Keratinocyte (primary cell): ENCODE results near the gene RANGRF. TPM values are rescaled to one million over a fixed set of nuclear protein-coding genes. Genes with fewer than 3 reads are reported as not detected.

ENCODE experiments used
- DNase-seq: peaks from one replicate; pipeline ENCODE4 v3.0.0-alpha.2; 2011; ENCODE audit warnings: low read depth, missing footprints, low spot score
- FAIRE-seq: peaks from 2 replicates; lab custom pipeline; 2011; peaks lifted over from hg19 to GRCh38; lab: Jason Lieb, UNC
- H2AFZ ChIP-seq: 2 replicates; pipeline ENCODE4 v1.6.0; 2012; ENCODE audit warnings: low read length, control low read depth, inconsistent platforms; ENCODE audit not compliant: control insufficient read depth
- H3K27ac ChIP-seq: 2 replicates; pipeline ENCODE4 v1.5.1; 2011; ENCODE audit warnings: low read length; ENCODE audit not compliant: control insufficient read depth, insufficient read depth
- H3K27me3 ChIP-seq: 3 replicates; pipeline ENCODE4 v1.6.0; 2011; ENCODE audit warnings: low read length; ENCODE audit not compliant: control insufficient read depth, insufficient read depth; ENCODE audit errors: extremely low read depth
- H3K36me3 ChIP-seq, 2 experiments: 2 replicates in 1 of 2; 3 replicates in 1 of 2; pipeline ENCODE4 v1.5.1; 2011; ENCODE audit warnings: low read length in 2 of 2, mild to moderate bottlenecking in 1 of 2; ENCODE audit not compliant: control insufficient read depth in 2 of 2, insufficient read depth in 2 of 2; ENCODE audit errors: extremely low read depth in 1 of 2
- H3K4me1 ChIP-seq: 3 replicates; pipeline ENCODE4 v1.5.1; 2011; ENCODE audit warnings: low read length; ENCODE audit not compliant: control insufficient read depth, insufficient read depth; ENCODE audit errors: extremely low read depth
- H3K4me2 ChIP-seq: 3 replicates; pipeline ENCODE4 v1.6.0; 2011; ENCODE audit warnings: low read depth, low read length; ENCODE audit not compliant: control insufficient read depth, insufficient read depth; ENCODE audit errors: extremely low read depth
- H3K4me3 ChIP-seq, 3 experiments: fragments of 200-600 bp in 1 of 3; sonication (generic) in 1 of 3; 2 replicates in 2 of 3; 3 replicates in 1 of 3; pipeline ENCODE4 v1.5.1; 2011 to 2016; ENCODE audit warnings: low read length in 3 of 3, mild to moderate bottlenecking in 3 of 3, control low read depth in 2 of 3, inconsistent platforms in 1 of 3, low read depth in 1 of 3, mixed read lengths in 1 of 3, mixed run types in 1 of 3, moderate library complexity in 1 of 3; ENCODE audit not compliant: control insufficient read depth in 2 of 3, insufficient read depth in 2 of 3; ENCODE audit errors: extremely low read depth in 1 of 3
- H3K79me2 ChIP-seq: 2 replicates; pipeline ENCODE4 v1.6.0; 2012; ENCODE audit warnings: low read length; ENCODE audit not compliant: control insufficient read depth, insufficient read depth
- H3K9ac ChIP-seq: 3 replicates; pipeline ENCODE4 v1.6.0; 2011; ENCODE audit warnings: low read length; ENCODE audit not compliant: control insufficient read depth, insufficient read depth; ENCODE audit errors: extremely low read depth
- H3K9me1 ChIP-seq: 3 replicates; pipeline ENCODE4 v1.6.0; 2011; ENCODE audit warnings: low read length; ENCODE audit not compliant: control insufficient read depth, insufficient read depth; ENCODE audit errors: extremely low read depth
- H3K9me3 ChIP-seq: 2 replicates; pipeline ENCODE4 v1.5.1; 2012; ENCODE audit warnings: low read depth, low read length; ENCODE audit not compliant: control insufficient read depth
- H4K20me1 ChIP-seq: 3 replicates; pipeline ENCODE4 v1.6.0; 2011; ENCODE audit warnings: low read length; ENCODE audit not compliant: control insufficient read depth, insufficient read depth; ENCODE audit errors: extremely low read depth
- EZH2 ChIP-seq: IDR thresholded peaks from one replicate; pipeline ENCODE4 v1.6.1; 2012; ENCODE audit warnings: inconsistent platforms, mild to moderate bottlenecking, low read length, moderate library complexity
- dilution Hi-C: fragments of 300-500 bp; cut with MboI; formaldehyde crosslinking; loops from one replicate; pipeline ENCODE4 v1.7.0; 2020; ENCODE audit warnings: low sequenced_read_pairs; ENCODE audit not compliant: extremely low pct_ligation_motif_present
- polyA plus RNA-seq, 5 experiments: library from polyadenylated mRNA; depleted of rRNA in 3 of 5; stranded (reverse) in 3 of 5; stranded (forward) in 1 of 5; unstranded in 1 of 5; fragments of >200 nt; gene quantifications; 1 replicate in 1 of 5; 2 replicates in 3 of 5; 3 replicates in 1 of 5; pipeline versions ENCODE4 v1.2.1 to v1.2.3, GENCODE V29; 2011 to 2012; ENCODE audit warnings: missing spikeins in 2 of 5, low read depth in 1 of 5, low replicate concordance in 1 of 5
- TF ChIP-seq, protein P1 (sequence below), 3 experiments: IDR thresholded peaks in 1 of 3; conservative IDR thresholded peaks in 1 of 3; optimal IDR thresholded peaks in 1 of 3; 2 replicates in 2 of 3; 3 replicates in 1 of 3; pipeline versions ENCODE3 to v1.5.1; 2011; ENCODE audit warnings: low read length in 3 of 3, mild to moderate bottlenecking in 3 of 3, moderate library complexity in 2 of 3, control low read depth in 1 of 3, inconsistent platforms in 1 of 3; ENCODE audit not compliant: insufficient read depth in 2 of 3; ENCODE audit errors: extremely low read depth in 1 of 3

The RANGRF gene
- polyA plus RNA-seq, 1 donor (not counting 4 experiments of a cell fraction or from before 2014, with no cell fraction given), result 24.4 TPM

DNA sequence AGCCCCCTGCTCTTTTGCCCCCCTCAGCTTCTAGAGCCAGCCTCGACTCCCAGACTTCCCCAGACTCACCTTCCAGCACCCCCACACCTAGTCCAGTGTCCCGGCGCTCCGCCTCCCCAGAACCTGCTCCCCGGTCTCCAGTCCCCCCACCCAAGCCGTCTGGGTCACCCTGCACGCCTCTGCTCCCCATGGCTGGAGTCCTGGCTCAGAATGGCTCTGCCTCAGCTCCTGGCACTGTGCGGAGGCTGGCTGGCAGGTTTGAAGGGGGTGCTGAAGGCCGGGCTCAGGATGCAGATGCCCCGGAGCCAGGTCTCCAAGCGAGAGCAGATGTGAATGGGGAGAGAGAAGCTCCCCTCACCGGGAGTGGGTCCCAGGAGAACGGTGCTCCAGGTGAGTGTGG, 23.8 kb downstream of the RANGRF start:
- TF ChIP-seq, protein P1, sequence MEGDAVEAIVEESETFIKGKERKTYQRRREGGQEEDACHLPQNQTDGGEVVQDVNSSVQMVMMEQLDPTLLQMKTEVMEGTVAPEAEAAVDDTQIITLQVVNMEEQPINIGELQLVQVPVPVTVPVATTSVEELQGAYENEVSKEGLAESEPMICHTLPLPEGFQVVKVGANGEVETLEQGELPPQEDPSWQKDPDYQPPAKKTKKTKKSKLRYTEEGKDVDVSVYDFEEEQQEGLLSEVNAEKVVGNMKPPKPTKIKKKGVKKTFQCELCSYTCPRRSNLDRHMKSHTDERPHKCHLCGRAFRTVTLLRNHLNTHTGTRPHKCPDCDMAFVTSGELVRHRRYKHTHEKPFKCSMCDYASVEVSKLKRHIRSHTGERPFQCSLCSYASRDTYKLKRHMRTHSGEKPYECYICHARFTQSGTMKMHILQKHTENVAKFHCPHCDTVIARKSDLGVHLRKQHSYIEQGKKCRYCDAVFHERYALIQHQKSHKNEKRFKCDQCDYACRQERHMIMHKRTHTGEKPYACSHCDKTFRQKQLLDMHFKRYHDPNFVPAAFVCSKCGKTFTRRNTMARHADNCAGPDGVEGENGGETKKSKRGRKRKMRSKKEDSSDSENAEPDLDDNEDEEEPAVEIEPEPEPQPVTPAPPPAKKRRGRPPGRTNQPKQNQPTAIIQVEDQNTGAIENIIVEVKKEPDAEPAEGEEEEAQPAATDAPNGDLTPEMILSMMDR (optimal IDR thresholded peaks at IDR 0.05 in 1 of 3, IDR thresholded peaks at IDR 0.05 in 1 of 3, conservative IDR thresholded peaks at IDR 0.05 in 1 of 3; ENCODE audit: extremely low read depth in 1 of 3, insufficient read depth in 2 of 3, low read length in 3 of 3), result no peak
- TF ChIP-seq EZH2, result no peak
- no peak for FAIRE-seq
- no peaks in the 10 kb centered on the region for H3K79me2 ChIP-seq

DNA sequence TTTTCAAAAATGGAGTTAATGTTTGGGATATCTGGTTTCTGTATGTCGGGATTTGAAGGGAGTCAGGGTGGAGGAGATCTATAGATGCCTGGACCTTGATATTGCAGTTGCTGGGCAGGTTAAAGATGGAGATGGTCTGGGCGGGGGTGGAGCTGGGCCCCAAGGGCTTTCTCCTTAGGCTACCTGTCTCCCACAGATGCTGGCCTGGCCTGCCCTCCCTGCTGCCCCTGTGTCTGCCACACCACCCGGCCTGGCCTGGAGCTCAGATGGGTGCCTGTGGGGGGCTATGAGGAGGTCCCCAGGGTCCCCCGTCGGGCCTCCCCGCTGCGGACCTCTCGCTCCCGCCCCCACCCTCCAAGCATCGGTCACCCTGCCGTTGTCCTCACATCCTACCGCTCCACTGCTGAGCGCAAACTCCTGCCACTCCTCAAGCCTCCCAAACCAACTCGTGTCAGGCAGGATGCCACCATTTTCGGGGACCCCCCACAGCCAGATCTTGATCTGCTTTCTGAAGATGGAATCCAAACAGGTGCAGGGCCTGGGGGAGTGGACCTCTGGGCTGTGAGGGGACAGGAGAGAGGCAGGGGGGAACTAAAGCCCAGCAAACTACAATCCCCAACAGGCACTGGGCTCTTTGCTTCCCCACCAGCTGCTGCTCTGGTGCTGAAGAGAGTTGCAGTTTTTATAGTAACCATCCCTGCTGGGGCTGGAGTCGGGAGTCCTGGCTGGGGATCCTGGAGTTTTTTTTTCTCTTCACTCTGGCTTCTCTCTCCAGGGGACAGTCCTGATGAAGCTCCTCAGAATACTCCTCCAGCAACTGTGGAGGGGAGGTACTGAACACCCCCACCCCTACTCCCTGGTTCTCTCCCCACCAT, 24.5 kb downstream of the RANGRF start:
- no peak overlapping the region for H2AFZ ChIP-seq
- FAIRE-seq, result no peak
- no peaks in the 10 kb centered on the region for H3K79me2 ChIP-seq

More for the DNA sequence above, 23.8 kb downstream of the RANGRF start:
- H3K9me3 ChIP-seq, result no peaks in the 10 kb centered on the region
- H4K20me1 ChIP-seq, result no peaks in the 10 kb centered on the region
- no peak overlapping the region for H3K27ac ChIP-seq
- no peaks in the 10 kb centered on the region for H3K9me1 ChIP-seq
- DNase-seq, result no peak
- H3K4me3 ChIP-seq, result no peak overlapping the region
- dilution Hi-C loops, result no loop called here
- no peak overlapping the region for H3K4me2 ChIP-seq
- H3K36me3 ChIP-seq, result no peaks in the 10 kb centered on the region
- H2AFZ ChIP-seq, result no peak overlapping the region
- peaks cover 43% of the 10 kb centered on the region for H3K27me3 ChIP-seq
- H3K9ac ChIP-seq, result no peak overlapping the region
- H3K4me1 ChIP-seq, result peaks cover 6% of the 10 kb centered on the region

More for the DNA sequence above, 24.5 kb downstream of the RANGRF start:
- peaks cover 6% of the 10 kb centered on the region for H3K4me1 ChIP-seq
- no peaks in the 10 kb centered on the region for H4K20me1 ChIP-seq
- dilution Hi-C loops, result no loop called here
- H3K36me3 ChIP-seq, result no peaks in the 10 kb centered on the region
- H3K27me3 ChIP-seq, result peaks cover 43% of the 10 kb centered on the region
- H3K9ac ChIP-seq, result no peak overlapping the region
- no peaks in the 10 kb centered on the region for H3K9me3 ChIP-seq
- no peak for DNase-seq
- no peak for TF ChIP-seq EZH2
- TF ChIP-seq, protein P1 (optimal IDR thresholded peaks at IDR 0.05 in 1 of 3, IDR thresholded peaks at IDR 0.05 in 1 of 3, conservative IDR thresholded peaks at IDR 0.05 in 1 of 3; ENCODE audit: extremely low read depth in 1 of 3, insufficient read depth in 2 of 3, low read length in 3 of 3), result no peak
- H3K27ac ChIP-seq, result no peak overlapping the region
- H3K4me2 ChIP-seq, result no peak overlapping the region
- no peak overlapping the region for H3K4me3 ChIP-seq
- no peaks in the 10 kb centered on the region for H3K9me1 ChIP-seq
